GM19468 (cell line): ENCODE data around the gene PRKCSH.

Source experiments
- ATAC-seq: cut with Tn5 transposase; IDR thresholded peaks from one replicate; pipeline ENCODE4 v1.9.1; 2021; ENCODE audit warnings: mild to moderate bottlenecking, moderate library complexity, moderate number of reproducible peaks; ENCODE audit not compliant: unreplicated experiment; ENCODE audit errors: extremely low read depth

The PRKCSH gene

GRCh38 chr19:11486661-11487503 is 51.4 kb downstream of the PRKCSH start:
- ATAC-seq: no peak

- no peak for ATAC-seq
These were observed 53.9 kb downstream of the PRKCSH start for GRCh38 chr19:11489378-11489777.

- no peak for ATAC-seq
These were observed 59.3 kb downstream of the PRKCSH start for GRCh38 chr19:11494634-11495285.

DNA sequence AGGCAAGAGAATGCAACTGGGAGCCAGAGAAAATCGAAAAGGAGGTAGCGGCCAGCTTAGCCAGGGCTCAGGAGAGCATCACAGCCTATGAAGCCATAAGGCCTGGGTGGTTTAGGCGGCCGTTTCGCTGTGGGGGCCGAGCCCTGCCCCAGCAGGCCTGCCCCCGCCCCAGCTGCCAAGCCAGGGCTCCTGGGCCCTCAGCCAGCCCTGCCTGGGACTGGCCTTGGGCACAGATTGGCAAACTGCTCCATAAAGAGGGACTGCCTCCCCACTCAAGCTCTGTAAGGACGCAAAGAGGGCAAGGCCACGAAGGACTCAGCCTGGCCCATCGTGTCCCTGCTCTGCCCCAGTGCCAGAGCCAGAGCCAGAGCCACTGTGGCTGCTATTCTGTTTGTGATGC is 60.0 kb downstream of the PRKCSH start:
- ATAC-seq: no peak

GRCh38 chr19:11495885-11496284 is 60.5 kb downstream of the PRKCSH start:
- no peak for ATAC-seq

- no peak for ATAC-seq
These were observed 61.1 kb downstream of the PRKCSH start for GRCh38 chr19:11496391-11497163.

GRCh38 chr19:11499220-11499726 is 63.8 kb downstream of the PRKCSH start:
- ATAC-seq: no peak

- ATAC-seq: no peak
These were observed 64.5 kb downstream of the PRKCSH start for GRCh38 chr19:11499890-11500420.
